SU-DHL-6 (cell line): ENCODE measurements around the gene KIAA0825.

Experiments
- H2AFZ ChIP-seq: fragments of 200-600 bp; sonication (generic); 2 replicates; pipeline ENCODE4 v1.6.1; 2014; ENCODE audit warnings: low read depth, mild to moderate bottlenecking, moderate library complexity, mixed read lengths, antibody characterized with exemption, low read length; ENCODE audit not compliant: severe bottlenecking
- H3F3A ChIP-seq: fragments of 200-600 bp; shearing (Covaris generic); 2 replicates; pipeline ENCODE4 v1.6.0; 2016; ENCODE audit warnings: antibody characterized with exemption, mild to moderate bottlenecking; ENCODE audit not compliant: insufficient read depth
- H3K27ac ChIP-seq: fragments of 200-600 bp; sonication (generic); 2 replicates; pipeline ENCODE4 v1.5.1; 2016; ENCODE audit warnings: low read depth, mild to moderate bottlenecking, low read length, moderate library complexity, mixed read lengths
- H3K27me3 ChIP-seq: fragments of 200-600 bp; sonication (generic), shearing (Covaris generic); 2 replicates; pipeline ENCODE4 v1.6.0; 2014; ENCODE audit warnings: mild to moderate bottlenecking, low read length
- H3K36me3 ChIP-seq: fragments of 200-600 bp; sonication (generic); 2 replicates; pipeline ENCODE4 v1.6.1; 2014; ENCODE audit warnings: mild to moderate bottlenecking, low read length, mixed read lengths
- H3K4me2 ChIP-seq: fragments of 300-600, 200-600 bp; shearing (Covaris generic), sonication (generic); 2 replicates; pipeline ENCODE4 v1.6.0; 2014; ENCODE audit warnings: low read length, low read depth, mild to moderate bottlenecking; ENCODE audit not compliant: poor library complexity, severe bottlenecking
- H3K4me3 ChIP-seq: fragments of 200-600 bp; sonication (generic); 2 replicates; pipeline ENCODE4 v1.5.1; 2014; ENCODE audit warnings: antibody characterized with exemption, low read length, mild to moderate bottlenecking, mixed read lengths; ENCODE audit not compliant: insufficient read depth, poor library complexity, severe bottlenecking
- H3K79me2 ChIP-seq: fragments of 200-600 bp; sonication (generic); 2 replicates; pipeline ENCODE4 v1.6.1; 2014; ENCODE audit warnings: mild to moderate bottlenecking, low read length, moderate library complexity; ENCODE audit not compliant: insufficient read depth
- H3K9ac ChIP-seq: fragments of 200-600 bp; sonication (generic); 2 replicates; pipeline ENCODE4 v1.7.0; 2014; ENCODE audit warnings: mild to moderate bottlenecking, low read length
- H3K9me2 ChIP-seq: fragments of 200-600 bp; sonication (generic); replicated peaks from 2 replicates; pipeline ENCODE4 v1.6.1; 2014; ENCODE audit warnings: low read length; ENCODE audit not compliant: insufficient read depth
- H3K9me3 ChIP-seq: fragments of 200-600 bp; sonication (generic); 2 replicates; pipeline ENCODE4 v1.6.1; 2014; ENCODE audit warnings: low read length, mixed read lengths; ENCODE audit not compliant: insufficient read depth
- H4K20me1 ChIP-seq: fragments of 200-600 bp; sonication (generic); 2 replicates; pipeline ENCODE4 v1.6.1; 2014; ENCODE audit warnings: low read depth, mild to moderate bottlenecking, antibody characterized with exemption, low read length, moderate library complexity, mixed read lengths
- EZH2phosphoT487 ChIP-seq: fragments of 200-600 bp; sonication (generic), shearing (Covaris generic); conservative IDR thresholded peaks from 2 replicates; pipeline ENCODE4 v1.6.1; 2018; ENCODE audit warnings: mild to moderate bottlenecking, antibody characterized with exemption, low read length, moderate library complexity, mixed read lengths
- TF ChIP-seq, protein P1 (sequence below): fragments of 200-600 bp; sonication (generic); IDR thresholded peaks from one replicate; pipeline ENCODE4 v1.5.1; 2017; ENCODE audit warnings: antibody characterized with exemption, mild to moderate bottlenecking, low read length, moderate library complexity; ENCODE audit not compliant: insufficient read depth, poor library complexity, severe bottlenecking

Gene KIAA0825

DNA sequence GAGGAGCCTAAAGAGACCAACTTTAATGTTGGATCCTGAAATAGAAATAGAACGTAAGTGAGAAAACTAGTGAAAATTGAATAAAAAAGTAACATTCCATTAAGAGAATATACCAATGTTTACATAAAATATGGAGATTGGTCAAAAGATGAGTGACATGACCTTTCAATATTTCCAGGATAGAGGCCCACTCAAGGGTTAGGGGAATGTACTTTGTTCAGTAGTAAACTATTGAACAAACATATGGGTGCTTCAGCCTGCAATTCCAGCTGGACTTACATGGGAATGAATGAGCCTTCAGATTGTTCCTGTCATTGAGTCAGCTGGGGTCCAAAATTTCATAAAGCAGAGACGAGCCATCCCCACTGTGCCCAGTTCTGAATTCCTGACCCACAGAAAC lies 505.3 kb downstream of the KIAA0825 start:
- Histone ChIP-seq H3K9ac (no peak overlapping the region), H3F3A (no peaks in the 10 kb centered on the region; the same call in 1 of the 2 replicates), H3K9me2 (no peaks in the 10 kb centered on the region), H3K9me3 (peaks cover 13% of the 10 kb centered on the region; the same call in 1 of the 2 replicates), H2AFZ (peak overlapping the region; percentile 88), H3K36me3 (no peaks in the 10 kb centered on the region), H3K4me2 (no peak overlapping the region), H3K27me3 (no peaks in the 10 kb centered on the region), H3K27ac (no peak overlapping the region), H3K79me2 (peaks cover 24% of the 10 kb centered on the region), H4K20me1 (no peaks in the 10 kb centered on the region), H3K4me3 (no peak overlapping the region)
- TF ChIP-seq, protein P1, sequence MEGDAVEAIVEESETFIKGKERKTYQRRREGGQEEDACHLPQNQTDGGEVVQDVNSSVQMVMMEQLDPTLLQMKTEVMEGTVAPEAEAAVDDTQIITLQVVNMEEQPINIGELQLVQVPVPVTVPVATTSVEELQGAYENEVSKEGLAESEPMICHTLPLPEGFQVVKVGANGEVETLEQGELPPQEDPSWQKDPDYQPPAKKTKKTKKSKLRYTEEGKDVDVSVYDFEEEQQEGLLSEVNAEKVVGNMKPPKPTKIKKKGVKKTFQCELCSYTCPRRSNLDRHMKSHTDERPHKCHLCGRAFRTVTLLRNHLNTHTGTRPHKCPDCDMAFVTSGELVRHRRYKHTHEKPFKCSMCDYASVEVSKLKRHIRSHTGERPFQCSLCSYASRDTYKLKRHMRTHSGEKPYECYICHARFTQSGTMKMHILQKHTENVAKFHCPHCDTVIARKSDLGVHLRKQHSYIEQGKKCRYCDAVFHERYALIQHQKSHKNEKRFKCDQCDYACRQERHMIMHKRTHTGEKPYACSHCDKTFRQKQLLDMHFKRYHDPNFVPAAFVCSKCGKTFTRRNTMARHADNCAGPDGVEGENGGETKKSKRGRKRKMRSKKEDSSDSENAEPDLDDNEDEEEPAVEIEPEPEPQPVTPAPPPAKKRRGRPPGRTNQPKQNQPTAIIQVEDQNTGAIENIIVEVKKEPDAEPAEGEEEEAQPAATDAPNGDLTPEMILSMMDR = no peak

DNA sequence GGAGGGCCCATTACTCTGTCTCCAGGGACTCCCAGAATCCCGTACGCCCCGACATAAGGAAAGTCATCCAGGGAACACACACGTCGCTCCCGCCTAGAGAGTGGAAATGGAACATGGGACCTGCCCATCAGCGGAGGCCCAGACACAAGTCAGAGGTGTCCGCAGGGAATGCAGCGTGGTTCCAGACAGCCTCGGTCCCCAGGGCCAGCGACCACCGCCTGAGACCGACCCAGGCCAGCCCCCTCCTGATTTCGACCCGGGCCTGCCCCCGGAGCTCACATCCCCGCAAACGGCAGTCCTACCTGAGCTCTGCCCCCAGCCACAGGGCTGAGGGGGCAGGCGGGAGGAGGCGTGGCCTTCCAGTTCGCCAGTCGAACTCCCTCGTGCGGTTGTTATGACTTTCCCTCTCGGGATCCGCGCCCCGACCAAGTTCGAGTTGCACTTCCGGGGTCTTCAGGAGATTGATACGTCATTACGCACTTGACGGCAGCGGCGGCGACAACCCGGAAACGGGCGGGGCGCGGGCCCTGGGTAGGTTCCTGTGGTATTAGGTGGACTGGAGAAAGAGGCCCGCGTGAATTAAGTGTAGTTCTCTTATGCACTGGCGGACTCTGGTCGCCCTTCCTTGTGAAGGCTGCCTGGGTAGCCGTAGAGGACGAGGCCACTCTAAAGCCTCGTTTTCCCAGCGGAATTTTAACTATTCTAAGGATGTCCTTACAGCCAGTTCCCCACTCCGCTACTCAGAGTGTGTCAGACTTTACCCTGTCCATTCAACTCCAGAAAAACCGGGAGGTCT lies 507.0 kb downstream of the KIAA0825 start:
- Histone ChIP-seq H4K20me1 (no peaks in the 10 kb centered on the region), H3K27ac (no peak overlapping the region), H3K4me2 (peak overlapping the region; percentile 85), H3K36me3 (no peaks in the 10 kb centered on the region), H3K9me3 (peaks cover 7% of the 10 kb centered on the region; the same call in 1 of the 2 replicates), H2AFZ (peak overlapping the region; percentile 88), H3K4me3 (peak overlapping the region; percentile 76), H3F3A (no peaks in the 10 kb centered on the region; the same call in 1 of the 2 replicates), H3K9ac (peak overlapping the region; percentile 79), H3K9me2 (no peaks in the 10 kb centered on the region), H3K79me2 (peaks cover 41% of the 10 kb centered on the region), H3K27me3 (no peaks in the 10 kb centered on the region)
- TF ChIP-seq, protein P1 = no peak
- no peak for TF ChIP-seq EZH2phosphoT487

DNA sequence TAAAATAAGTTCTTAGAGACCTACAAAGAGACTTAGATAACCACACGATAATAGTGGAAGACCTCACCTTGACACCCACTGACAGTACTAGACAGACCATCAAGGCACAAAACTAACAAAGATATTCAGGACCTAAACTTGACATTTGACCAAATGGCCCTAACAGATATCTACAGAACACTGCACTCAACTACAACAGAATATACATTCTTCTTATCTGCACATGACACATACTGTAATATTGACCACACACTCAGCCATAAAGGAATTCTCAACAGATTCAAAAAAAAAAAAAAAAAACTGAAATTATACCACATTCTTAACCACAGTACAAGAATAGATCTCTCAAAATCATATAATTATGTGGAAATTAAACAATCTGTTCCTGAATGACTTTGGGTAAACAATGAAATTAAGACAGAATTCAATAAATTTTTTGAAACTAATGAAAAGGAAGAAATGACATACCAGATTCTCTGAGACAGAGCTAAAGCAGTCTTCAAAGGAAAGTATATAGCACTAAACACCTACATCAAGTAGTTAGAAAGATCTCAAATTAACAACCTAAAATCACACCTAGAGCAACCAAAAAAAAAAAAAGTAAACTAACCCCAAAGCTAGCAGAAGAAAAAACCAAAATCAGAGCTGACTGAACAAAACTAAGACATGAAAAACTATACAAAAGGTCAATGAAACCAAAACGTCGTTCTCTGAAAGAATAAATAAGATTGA lies 514.7 kb downstream of the KIAA0825 start:
- Histone ChIP-seq H3K36me3 (0 out of 2 replicates have a peak, but pooled peaks cover 3% of the 10 kb centered on the region), H3K9ac (no peak overlapping the region), H3K9me2 (no peaks in the 10 kb centered on the region), H4K20me1 (no peaks in the 10 kb centered on the region), H3K4me2 (no peak overlapping the region), H3F3A (no peaks in the 10 kb centered on the region), H3K9me3 (peaks cover 15% of the 10 kb centered on the region; the same call in 1 of the 2 replicates), H2AFZ (no peak overlapping the region), H3K27ac (no peak overlapping the region), H3K4me3 (no peak overlapping the region), H3K79me2 (peaks cover 93% of the 10 kb centered on the region), H3K27me3 (no peaks in the 10 kb centered on the region)
- TF ChIP-seq EZH2phosphoT487 = no peak
- TF ChIP-seq, protein P1 = no peak
